ENCODE measurements around the gene PHKB.

GRCh38 chr16:47626246-47626645 lies 165.1 kb downstream of the PHKB start:
- no peak for TF ChIP-seq EZH2 (IDR thresholded peaks at IDR 0.05; ENCODE audit: low read length, missing control alignments)
- TF ChIP-seq, protein P1, sequence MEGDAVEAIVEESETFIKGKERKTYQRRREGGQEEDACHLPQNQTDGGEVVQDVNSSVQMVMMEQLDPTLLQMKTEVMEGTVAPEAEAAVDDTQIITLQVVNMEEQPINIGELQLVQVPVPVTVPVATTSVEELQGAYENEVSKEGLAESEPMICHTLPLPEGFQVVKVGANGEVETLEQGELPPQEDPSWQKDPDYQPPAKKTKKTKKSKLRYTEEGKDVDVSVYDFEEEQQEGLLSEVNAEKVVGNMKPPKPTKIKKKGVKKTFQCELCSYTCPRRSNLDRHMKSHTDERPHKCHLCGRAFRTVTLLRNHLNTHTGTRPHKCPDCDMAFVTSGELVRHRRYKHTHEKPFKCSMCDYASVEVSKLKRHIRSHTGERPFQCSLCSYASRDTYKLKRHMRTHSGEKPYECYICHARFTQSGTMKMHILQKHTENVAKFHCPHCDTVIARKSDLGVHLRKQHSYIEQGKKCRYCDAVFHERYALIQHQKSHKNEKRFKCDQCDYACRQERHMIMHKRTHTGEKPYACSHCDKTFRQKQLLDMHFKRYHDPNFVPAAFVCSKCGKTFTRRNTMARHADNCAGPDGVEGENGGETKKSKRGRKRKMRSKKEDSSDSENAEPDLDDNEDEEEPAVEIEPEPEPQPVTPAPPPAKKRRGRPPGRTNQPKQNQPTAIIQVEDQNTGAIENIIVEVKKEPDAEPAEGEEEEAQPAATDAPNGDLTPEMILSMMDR (conservative IDR thresholded peaks at IDR 0.05 in 1 of 2, IDR thresholded peaks at IDR 0.05 in 1 of 2; ENCODE audit: low read depth in 1 of 2, low read length in 2 of 2): no peak
